Chondrocyte (in vitro differentiated cells): ENCODE results near the gene EEF1A2. TPM values are rescaled to one million over a fixed set of nuclear protein-coding genes. Genes with fewer than 3 reads are reported as not detected.

ENCODE experiments used
- DNase-seq: peaks from one replicate; pipeline ENCODE4 v3.0.0; 2021; ENCODE audit warnings: mixed read lengths, low spot score
- H3K27ac Mint-ChIP-seq: one replicate; pipeline ENCODE4 v1.8.0; 2021; ENCODE audit warnings: mild to moderate bottlenecking, moderate library complexity, mixed read lengths; ENCODE audit not compliant: unreplicated experiment
- H3K27me3 Mint-ChIP-seq: 2 replicates; pipeline ENCODE4 v1.8.0; 2021; ENCODE audit warnings: low read depth, mixed read lengths
- H3K36me3 Mint-ChIP-seq: 2 replicates; pipeline ENCODE4 v1.8.0; 2021; ENCODE audit warnings: low read depth, mixed read lengths
- H3K4me1 Mint-ChIP-seq: 2 replicates; pipeline ENCODE4 v1.8.0; 2021; ENCODE audit warnings: low read depth, mild to moderate bottlenecking, mixed read lengths
- H3K4me3 Mint-ChIP-seq: one replicate; pipeline ENCODE4 v1.8.0; 2021; ENCODE audit warnings: mild to moderate bottlenecking, moderate library complexity, mixed read lengths; ENCODE audit not compliant: unreplicated experiment
- H3K9me3 Mint-ChIP-seq: 2 replicates; pipeline ENCODE4 v1.8.0; 2021; ENCODE audit warnings: low read depth, mixed read lengths
- CTCF ChIP-seq: fragments of 200-600 bp; sonication (generic); IDR thresholded peaks from 2 replicates; pipeline ENCODE4 v1.5.0; 2021; ENCODE audit warnings: antibody characterized with exemption, mild to moderate bottlenecking, moderate library complexity
- total RNA-seq: library from RNA; stranded (reverse); gene quantifications from 3 replicates; pipeline ENCODE4 v1.2.1, GENCODE V29; 2021

Gene EEF1A2
- total RNA-seq, 1 donor from 2014 or later: 5.5 TPM

- Mint-ChIP-seq H3K27me3 (peaks cover 36% of the 10 kb centered on the region), H3K36me3 (no peaks in the 10 kb centered on the region), H3K4me3 (no peak overlapping the region), H3K4me1 (no peaks in the 10 kb centered on the region), H3K27ac (no peak overlapping the region), H3K9me3 (no peaks in the 10 kb centered on the region)
- no peak for TF ChIP-seq CTCF
- DNase-seq: no peak
Observed at GRCh38 chr20:63472862-63473390, 26.0 kb downstream of the EEF1A2 start.

DNA sequence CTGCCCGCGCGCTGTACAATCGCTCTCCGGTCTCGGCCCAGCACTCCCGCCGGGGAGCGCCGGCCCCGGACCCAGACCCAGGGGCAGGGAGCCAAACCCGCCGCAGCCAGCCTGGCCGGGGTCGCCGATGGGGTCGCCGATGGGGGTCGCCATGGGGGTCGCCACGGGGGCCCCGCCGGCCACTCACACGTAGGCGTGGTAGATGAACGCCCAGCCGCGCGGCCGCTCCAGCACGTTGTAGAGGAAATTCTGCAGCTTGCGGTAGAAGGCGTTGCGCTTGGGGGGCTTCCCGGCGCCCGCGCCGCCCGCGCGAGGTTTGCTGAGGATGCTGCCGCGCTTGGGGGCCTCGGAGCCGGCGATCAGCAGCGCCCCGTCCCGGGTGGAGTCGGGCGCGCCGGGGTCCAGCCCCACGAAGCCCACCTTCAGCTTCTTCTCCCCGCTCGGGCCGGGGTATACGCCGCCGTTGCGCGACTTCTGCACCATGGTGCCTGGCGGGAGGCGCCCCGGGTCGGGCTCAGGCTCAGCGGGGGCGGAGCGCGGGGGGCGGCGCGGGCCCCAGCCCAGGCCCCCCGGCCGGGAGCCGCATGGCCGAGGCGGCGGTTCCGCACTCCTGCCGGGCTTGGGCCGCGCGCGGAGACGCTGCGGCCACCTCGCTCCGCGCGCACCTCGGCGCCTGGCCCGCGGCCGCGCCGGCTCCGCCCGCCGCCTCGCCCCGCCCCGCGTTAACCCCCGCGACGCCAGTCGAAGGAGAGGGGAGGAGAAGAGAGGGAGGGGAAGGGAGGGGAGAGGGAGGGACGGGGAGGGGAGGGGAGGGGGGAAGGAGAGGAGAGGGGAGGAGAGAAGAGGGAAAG, 26.7 kb downstream of the EEF1A2 start, which contains the start of gene KCNQ2:
Gene KCNQ2, minus strand, starts transcription at position 675 of the 851 bp plus-strand sequence. Its CDS starts 192 bp downstream, at position 483.
- Mint-ChIP-seq H3K4me3 (no peak within 1 kb of the TSS), H3K4me1 (no peaks in the 10 kb centered on the region), H3K27me3 (peaks cover 35% of the 10 kb centered on the region), H3K27ac (no peak within 1 kb of the TSS), H3K36me3 (no peaks in the 10 kb centered on the region), H3K9me3 (no peaks in the 10 kb centered on the region)
- no peak for TF ChIP-seq CTCF
- DNase-seq: no peak

DNA sequence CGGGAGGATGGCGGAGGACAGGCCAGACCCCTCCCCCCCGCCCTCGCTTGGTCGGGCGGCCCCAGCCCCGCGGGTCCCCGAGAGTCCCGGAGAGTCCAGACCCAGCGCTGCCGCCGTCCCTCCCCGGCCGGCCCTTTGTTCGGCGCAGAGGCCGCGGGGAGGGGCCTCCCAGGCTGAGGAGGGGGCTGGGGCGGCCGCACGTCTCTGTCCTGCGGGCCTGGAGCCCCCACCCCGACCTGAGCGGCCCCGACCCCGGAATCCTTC, 27.2 kb downstream of the EEF1A2 start:
- no peak overlapping the region for H3K4me3 Mint-ChIP-seq
- DNase-seq: no peak
- no peaks in the 10 kb centered on the region for H3K4me1 Mint-ChIP-seq
- H3K9me3 Mint-ChIP-seq: no peaks in the 10 kb centered on the region
- H3K36me3 Mint-ChIP-seq: no peaks in the 10 kb centered on the region
- no peak for TF ChIP-seq CTCF
- peaks cover 37% of the 10 kb centered on the region for H3K27me3 Mint-ChIP-seq
- no peak overlapping the region for H3K27ac Mint-ChIP-seq

DNA sequence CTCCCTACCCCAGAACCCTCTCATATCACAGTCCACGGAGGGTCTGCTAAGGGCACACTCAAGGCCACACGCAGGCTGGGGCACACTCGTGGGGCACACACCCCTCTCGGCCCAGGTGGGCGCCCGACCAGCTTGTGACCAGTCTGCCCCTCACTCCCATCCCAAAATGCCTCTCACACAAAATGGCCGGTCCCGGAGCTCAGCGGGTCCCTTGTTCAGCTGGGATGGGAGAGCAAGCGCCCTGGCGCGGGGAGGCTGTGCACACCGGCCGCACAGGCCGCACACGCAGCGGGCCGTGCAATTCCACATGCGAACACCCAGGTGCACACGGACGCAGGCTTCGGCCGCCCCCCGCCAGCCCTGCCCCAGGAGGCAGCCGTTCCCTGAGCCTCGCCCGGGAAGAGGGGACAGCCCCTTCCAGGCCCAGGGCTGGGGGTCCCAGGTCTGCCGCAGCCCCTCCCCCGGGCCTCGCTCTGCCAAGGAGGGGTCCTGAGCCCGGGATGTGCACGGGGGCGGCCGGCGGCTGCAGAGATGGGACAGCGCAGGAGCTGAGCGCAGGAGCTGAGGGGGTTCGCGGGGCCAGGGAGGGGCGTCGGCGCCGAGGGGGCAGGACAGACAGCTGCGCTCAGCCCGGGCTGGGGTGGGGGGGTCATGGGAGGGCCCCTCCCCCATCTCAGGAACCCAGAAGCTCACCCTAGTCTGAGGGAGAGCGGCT, 27.7 kb downstream of the EEF1A2 start:
- H3K27ac Mint-ChIP-seq: no peak overlapping the region

More for the DNA sequence above, 27.7 kb downstream of the EEF1A2 start:
- no peak overlapping the region for H3K4me3 Mint-ChIP-seq
- H3K9me3 Mint-ChIP-seq: no peaks in the 10 kb centered on the region
- DNase-seq: no peak
- H3K27me3 Mint-ChIP-seq: peaks cover 39% of the 10 kb centered on the region
- no peaks in the 10 kb centered on the region for H3K36me3 Mint-ChIP-seq
- TF ChIP-seq CTCF: no peak
- no peaks in the 10 kb centered on the region for H3K4me1 Mint-ChIP-seq
